Measurements from ENCODE around the gene KCNS1.
"Not testable (repeated sequence)": the region's sequence is repeated elsewhere in the genome, so short reads cannot be mapped to it uniquely, and the experiment has no call there.

The KCNS1 gene

DNA sequence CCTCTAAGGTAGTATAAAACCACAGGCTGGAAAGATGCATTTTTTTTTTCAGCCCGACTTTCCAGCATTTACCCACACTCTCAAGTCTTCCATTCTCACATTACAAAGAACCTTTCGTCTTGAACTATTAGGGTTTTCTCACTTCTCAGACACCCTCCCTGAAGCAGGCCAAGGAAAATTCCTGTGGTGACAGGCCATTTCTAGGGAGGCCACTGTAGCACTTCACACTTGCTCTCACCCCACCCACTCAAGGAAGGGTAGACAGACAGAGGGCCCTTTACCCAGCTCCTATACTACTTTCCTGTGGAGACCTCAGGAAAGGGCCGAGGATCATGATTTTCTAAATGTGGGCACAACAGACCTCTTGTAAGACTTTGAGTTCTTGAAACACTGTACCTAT lies 27.7 kb downstream of the KCNS1 start:
- no peak for DNase-seq (ENCODE audit: low spot score)

DNA sequence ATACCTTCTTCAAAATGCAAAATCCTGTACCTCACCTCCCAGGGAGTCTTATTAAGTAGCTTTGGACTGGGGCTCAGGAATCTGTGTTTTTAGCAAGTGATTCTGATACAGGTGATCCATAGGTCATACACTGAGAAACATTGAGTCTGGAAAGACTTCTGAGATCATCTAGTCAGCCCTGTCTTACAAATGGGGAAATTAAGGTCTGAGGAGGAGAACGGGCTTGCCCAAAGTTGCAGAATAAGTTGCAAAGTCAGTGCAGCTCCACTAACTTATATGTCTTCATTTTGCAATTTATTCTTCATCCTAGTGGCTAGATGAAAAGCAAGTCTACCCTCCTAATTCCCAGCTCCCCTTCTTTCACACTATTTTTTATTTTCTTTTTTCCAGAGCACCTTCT lies 28.9 kb downstream of the KCNS1 start:
- no peak for DNase-seq (ENCODE audit: low spot score)

DNA sequence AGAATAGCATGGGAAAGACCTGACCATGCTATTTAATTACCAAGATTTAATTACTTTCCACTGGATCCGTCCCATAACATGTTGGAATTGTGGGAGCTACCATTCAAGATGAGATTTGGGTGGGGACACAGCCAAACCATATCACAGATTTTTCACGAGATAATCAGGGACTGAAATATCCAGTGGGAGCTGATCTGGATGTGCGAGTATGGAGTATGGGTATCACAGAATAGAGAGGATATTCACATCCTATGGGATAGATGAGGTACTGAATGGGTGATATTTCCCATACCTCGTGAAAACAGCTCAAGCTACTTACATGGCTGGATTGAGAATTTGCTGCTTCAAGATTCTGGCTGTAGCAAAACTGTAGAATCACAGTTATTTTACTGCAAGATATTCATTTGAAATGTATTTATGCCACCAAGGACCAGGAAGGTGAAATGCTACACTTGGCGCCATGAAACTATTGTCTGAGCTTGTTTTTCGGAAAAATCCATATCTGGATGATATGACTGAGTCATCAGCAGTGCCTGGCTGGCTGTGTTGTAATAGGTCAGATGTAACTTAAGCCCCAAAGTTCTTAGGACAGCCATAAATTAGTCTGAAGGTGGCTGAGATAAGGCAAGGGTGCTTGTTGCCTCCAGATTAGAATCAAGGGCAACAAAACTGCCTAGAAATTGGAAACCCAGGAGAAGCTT lies 29.8 kb downstream of the KCNS1 start:
- no peak for DNase-seq (ENCODE audit: low spot score)

DNA sequence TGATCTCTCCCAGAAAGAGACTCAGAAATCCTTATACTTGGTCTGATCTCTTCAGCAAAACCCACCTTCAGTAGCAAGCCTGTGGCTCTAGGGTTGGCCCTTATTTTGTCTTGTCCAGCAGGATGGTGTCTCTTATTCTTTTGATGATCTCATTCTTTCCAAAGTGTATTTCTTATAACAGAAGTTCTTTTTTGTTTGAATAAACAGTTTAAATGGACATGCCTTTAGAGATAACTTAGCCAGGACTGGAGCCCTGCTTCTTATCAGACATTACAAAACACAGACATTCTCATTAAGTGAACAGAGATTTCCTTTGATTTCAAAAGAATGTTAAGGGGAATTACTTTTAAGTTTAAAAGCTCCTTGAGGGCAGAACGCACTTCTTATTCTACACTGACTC lies 31.7 kb downstream of the KCNS1 start:
- no peak for DNase-seq (ENCODE audit: low spot score)

DNA sequence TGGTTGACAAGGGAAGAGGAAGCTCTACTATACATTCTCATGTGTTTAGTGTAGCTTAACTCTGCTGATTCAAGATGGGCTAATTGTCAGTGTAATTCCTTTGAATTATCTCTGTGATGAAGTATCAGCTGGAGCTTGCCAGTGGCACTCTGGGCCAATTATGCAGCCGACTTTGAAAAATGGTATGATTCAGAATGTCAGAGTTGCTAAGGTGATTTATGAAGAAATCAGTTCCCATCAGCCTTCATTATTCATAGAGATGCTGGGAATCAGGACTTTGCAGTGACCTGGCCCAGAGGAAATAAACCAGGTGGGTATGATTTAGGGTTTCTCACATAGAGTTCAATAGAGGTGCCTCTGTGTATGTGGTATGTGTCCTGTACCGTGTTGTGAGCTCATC lies 33.4 kb downstream of the KCNS1 start:
- DNase-seq (ENCODE audit: low spot score): no peak

DNA sequence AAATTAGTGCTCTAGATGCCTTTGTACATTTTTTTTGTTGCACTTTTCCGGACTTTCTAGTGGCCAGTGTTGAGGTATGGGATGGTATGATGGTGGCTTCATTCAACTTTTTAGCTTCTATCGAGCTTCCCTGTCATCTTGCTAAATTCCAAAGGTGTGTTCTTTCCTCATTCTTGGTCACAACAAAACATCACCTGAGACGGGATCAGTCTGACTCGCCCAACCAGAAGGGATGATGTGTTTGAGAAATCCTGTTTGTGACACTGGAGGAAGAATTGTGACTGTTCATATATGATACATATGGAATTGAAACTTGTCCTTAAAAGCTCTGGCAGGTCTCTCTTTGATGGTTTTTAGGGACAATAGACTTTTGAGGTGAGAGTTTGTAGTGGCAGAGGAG lies 33.8 kb downstream of the KCNS1 start:
- no peak for DNase-seq (ENCODE audit: low spot score)

DNA sequence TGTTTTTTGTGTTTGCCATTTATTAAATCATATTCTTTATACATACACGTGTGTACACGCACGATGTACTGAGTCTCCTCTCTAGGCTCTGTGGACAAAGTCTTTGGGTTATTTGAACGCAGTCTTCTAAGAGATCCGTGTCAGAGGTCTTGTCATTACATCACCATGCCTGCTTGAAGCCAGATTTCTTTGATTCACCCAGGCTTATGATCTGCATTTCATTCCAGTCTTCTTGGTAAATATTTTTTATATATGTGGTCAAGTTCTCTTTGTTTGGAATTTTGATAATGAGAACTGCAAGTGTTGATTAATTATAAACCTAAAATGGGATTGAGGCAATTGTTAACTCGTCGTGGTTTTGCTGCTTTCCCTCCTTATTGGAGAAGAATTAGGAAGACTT lies 34.6 kb downstream of the KCNS1 start:
- no peak for DNase-seq (ENCODE audit: low spot score)

DNA sequence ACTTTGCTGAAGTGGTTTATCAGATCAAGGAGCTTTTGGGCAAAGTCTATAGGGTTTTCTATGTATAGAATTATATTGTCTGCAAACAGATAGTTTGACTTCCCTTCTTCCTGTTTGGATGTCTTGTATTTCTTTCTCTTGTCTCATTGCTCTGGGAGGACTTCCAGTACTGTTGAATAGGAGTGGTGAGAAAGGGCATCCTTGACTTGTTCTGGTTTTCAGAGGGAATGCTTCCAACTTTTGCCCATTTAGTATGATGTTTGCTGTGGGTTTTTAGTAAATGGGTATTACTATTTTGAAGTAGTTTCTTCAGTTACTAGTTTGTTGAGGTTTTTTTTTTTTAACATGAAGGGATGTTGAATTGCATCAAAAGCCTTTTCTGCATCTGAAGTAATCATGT lies 36.1 kb downstream of the KCNS1 start:
- DNase-seq (ENCODE audit: low spot score): no peak

DNA sequence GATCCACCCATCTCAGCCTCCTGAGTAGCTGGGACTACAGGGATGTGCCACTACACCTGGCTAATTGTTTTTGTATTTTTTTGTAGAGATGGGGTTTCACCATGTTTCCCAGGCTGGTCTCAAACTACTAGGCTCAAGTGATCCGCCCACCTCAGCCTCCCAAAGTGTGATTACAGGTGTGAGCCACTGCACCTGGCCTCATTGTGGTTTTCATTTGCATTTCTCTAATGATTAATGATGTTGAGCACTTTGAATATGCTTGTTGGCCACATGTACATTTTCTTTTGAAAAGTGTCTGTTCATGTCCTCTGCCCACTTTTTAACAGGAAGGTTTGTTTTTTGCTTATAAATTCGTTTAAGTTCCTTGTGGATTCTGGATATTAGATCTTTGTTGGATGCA lies 37.8 kb downstream of the KCNS1 start:
- DNase-seq (ENCODE audit: low spot score): not testable (repeated sequence)

DNA sequence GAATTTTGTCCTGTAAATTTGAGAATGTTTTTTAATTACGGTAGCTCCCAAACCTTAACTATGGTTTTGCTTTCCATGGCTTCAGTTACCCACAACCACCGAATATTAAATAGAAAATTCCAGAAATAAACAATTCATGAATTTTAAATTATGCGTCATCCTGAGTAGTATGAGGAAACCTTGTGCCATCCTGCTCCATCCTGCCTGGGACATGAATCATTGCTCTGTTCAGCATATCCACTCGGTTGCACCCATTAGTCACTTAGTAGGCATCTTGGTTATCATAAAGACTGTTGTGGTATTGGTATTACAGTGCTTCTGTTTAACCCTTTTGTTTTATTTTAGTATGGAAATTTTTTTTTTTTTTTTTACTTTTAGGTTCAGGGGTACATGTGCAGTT lies 39.7 kb downstream of the KCNS1 start:
- peak; percentile 61 for DNase-seq (ENCODE audit: low spot score)

DNA sequence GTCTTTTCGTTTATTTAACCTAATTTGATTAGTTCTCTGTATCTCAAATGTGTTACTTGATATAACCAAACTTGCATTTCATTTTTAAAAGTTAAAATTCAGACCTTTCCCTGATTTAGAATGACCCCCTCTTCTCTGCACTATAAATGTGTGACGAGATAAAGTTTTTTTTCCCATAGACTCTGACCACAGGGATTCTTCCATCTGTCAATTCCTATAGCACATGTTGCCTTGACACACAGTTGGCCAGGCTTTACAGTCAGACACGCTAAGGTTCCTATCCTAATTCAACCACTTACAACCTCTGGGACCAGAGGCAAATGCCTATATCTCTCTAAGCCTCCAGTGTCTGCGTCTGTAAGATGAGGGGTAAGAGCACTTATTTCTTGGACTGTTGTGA lies 40.6 kb downstream of the KCNS1 start:
- no peak for DNase-seq (ENCODE audit: low spot score)

DNA sequence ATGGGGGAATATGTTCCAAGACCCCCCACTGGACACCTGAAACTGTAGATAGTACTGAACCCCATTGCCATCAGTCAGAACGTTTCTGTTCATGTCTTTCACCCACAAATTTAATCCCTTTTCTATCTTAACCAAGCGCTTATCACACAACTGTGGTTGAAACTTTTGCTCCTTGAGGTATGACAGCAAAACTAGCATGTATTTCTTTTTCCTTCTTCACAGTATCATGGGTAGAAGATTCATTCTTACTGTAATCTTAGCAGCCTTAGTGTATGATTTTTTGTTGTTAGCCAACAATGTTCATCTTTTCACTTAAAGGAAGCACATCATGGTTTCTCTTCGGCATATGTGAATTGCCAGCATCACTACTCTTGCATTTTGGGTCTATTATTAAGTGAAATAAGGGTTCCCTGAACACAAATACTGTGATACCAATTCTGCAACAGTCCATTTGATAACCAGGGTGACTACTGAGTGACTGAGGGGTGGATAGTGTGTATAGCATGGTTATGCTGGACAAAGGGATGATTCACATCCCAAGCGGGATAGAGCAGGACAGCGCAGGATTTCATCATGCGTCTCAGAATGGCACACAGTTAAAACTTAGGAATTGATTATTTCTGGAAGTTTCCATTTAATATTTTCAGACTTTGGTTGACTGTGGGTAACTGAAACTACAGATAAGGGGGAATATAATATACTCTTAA lies 41.8 kb downstream of the KCNS1 start:
- DNase-seq (ENCODE audit: low spot score): peak; percentile 63

DNA sequence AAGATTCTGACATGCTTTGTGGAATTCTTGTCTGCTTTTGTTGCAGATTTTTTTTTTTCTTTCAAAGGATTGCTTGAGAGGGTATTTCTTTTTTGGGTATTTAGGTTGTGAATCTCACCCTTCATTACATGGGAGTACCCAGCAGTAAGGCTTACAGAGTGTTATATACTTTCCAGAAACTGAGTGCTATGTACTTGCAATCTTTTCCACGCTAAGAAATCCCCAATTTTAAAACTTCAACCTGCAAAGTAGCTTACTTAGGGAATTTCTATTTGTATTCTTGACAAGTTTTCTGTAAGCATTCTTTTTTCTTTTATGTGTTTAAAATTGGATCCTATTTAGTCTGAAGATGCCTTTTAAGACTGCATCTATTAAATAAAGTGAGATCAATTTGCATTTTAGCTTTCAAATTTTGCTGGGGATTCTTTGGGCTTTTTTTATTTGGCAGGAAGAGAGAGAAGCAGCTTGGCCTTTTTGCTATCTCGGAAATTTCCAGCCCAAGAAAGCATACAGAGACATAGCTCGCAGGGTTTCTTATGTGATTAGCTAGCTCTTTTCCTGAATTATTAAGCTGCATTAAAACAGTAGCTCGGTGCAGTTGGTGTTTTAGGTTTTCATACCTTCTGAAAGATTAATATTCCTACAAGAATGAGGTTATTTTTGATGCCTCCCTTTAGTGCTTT lies 42.6 kb downstream of the KCNS1 start:
- DNase-seq (ENCODE audit: low spot score): no peak

DNA sequence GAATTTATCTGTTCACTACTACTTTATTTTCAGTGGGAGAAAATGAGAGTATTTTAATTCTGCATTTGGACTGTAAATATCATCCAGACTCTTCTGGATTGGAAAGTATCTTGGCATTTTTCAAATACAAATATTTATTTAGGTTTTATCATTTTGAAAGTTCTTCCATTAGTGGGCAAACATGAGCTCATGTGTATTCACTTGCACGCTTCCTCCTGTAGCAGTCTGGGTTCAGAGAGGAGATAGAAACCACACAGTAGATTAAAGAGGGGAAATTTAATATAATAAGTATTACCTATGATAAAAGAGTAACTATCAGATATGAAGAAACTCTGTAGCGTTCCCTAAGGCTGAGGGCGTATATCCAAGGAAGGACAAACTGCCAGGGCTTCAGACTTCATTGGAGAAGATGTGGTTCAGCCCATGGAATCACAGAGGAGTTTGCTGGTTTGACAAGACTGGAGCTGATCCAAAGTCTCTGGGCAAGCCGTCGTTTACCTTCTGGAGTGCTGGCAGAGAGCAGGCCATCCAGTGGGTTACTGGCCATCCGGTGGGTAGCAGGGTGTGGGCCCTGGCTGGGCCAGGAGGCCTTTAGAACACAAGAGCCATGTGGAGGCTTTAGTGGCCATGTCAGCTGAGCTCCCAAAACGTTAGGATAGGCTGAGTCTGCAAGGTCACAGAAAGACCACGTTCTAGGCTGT lies 44.3 kb downstream of the KCNS1 start:
- no peak for DNase-seq (ENCODE audit: low spot score)

DNA sequence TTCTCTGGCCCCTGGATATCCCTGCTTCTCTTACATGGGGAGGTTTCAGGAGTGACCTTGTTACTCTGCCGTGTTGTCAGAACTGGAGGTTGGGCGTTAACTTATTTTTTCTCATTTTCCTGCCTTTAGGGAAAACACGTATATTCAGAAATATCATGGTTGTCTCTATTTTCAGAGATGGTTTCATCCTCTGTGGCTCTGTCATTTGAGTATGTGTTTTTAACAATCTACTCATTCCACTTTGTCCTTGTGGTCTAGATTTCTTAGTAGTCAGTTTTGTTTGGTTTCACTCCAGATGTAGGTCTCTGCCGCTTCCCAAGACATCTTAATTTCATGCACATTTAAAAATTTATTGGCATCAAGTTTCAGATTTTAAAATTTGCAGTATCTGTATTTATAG lies 45.9 kb downstream of the KCNS1 start:
- no peak for DNase-seq (ENCODE audit: low spot score)

DNA sequence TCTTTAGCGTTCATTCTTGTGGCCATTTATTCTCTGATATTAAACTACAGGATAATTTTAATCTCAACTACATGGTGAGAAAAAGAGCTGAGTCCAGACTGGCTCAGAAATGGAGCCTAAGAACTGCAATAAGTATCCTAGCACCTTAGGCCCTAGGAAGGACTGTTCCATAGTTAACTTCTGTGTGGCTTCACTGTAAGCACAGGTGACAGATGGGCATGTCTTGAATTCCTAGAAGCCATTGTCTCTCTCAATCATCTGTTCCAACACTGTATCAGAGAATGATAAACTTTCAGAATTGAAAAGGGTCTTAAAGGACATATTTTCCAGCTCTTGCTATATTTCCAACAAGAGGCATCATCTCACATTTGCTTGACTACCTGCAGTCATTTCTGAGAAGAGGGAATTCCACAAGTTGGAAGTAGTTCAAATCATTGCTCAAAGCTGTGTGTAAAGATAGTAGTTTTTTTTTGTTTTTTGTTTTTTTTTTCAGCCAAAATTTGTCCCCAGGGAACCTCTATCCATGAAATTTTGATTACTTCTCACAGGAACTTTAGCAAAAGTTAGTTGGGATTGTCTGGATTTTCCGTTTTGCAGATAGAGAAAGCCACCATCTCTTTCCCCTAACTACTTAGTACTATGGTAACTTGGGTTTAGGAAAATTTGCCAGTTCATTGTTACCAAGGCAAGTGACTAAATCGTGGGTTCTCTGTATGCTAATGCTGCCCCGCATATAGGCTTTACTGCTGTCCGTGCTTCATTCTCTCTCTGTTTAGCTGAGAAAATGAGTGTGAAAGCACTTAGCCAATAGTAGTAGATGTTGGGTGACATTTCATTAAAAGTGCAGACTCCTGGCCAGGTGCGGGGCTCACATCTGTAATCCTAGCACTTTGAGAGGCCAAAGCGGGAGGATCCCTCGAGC lies 47.2 kb downstream of the KCNS1 start:
- no peak for DNase-seq (ENCODE audit: low spot score)

DNA sequence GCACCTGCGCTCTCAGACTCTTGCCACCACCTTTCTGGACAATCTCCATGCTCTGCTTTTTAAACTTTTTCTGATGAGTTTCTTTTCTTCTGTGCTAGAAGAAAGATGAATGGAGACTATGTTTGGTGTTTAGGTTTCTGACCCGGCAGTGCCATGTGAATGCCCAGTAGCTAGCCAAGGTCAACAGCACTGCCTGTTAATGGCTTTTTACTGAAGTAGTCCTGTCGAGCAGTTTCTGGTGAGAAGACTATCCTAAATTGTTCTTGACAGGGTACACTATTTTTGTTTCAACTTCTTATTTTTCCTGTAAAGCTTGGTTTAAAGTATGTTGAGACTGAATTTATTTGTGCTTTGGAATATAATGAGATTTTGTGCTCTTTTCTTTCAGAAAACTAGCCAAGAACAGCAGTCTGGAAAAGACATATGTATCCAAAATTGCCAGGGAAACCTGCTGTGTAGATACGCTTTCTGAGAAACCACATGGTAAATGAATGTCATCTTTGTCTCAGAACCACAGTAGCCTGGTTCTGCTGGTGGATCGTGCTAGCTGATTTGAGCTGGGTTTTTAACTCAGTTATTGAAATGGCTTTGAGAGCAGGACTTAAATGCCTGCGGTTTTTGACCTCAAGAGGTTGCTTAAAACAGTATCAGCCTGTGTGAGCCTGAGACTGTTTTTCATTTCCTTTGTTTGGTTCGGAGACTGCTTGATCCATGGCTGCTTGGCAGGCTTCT lies 48.1 kb downstream of the KCNS1 start:
- DNase-seq (ENCODE audit: low spot score): peak; percentile 94

DNA sequence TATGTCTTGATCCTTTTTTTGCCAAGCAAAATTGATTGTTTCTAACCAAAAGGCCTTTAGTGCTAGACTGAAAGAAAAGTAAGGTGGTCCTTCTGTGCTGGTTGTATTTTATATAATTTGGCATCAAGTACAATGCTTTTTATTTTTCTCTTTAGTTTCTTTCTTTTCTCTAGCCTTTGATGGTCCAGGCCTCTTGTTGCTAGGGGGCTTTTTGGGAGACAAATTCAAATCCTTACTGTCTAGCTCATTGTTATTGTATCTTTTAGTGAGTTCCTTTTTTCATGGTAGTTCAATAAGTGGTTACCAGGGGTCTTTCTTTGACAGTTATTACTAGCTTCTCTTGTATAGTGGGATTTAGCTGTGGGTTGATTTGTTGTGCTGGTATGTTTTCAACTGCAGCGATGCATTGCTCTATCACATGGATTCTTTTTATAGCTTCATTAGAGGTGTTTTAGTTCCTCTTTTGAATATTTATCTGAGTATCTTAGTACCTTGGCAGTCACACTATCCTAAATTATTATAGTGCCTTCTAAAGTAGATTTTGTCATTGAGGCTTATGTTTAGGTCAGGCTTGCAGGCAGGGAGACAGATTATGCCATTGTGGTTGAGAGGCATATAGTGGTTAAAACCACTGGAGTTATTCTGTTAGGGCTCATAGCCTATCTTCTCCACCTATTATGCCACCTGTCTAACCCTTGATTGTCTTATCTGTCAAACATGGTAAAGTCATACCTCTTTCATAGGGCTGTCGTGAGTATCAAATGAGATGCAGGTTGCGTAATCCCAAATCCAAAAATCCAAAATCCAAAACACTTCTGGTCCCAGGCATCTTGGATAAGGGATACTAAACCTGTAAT lies 49.5 kb downstream of the KCNS1 start:
- DNase-seq (ENCODE audit: low spot score): no peak

DNA sequence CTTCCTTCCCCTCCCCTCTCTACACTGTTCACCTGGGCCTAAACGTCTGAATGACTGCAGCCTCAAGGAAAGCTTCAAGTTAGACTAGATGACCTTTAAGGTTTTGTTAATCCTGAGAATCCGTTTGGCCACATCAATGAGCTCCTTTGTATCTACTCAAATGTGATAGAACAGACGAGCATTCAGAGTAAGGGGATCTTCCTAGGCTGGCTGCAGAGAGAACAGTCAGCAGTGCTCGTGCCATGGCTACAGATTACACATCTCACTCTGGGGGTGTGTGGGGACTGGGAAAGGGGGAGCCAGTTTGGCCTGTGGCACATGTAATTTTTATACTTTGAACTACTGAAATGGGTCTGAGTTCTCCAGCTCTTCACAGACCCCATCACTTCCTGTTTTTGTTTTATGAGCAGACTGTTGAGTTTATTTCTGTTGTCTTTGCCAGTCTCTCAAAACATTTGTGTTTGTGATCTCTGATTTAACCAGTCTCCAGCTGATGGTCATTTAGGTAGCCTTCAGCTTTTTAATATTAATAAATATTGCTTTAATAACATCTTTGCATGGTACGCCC lies 50.9 kb downstream of the KCNS1 start:
- DNase-seq (ENCODE audit: low spot score): peak; percentile 86

DNA sequence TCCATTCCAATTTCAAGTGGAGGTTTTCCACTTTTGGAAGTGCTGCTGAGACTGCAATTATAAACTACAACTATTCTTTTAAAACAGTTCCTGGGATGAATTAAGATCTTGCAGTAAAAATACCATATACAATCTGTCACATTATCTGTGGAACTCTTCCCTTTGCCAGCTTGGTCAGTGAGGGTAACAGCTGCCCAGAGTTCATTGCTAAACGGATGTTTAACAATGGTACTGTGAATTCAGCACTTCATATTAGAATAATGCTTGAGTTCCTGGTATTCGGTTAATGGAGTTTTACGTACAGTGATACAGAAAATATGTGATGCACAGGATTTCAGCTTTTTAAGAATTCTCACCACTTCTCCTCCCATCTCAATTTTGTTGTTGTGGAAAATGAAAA lies 51.5 kb downstream of the KCNS1 start:
- DNase-seq (ENCODE audit: low spot score): no peak
